Activated CD8-positive, alpha-beta T cell treated with anti-CD3 and anti-CD28 coated beads for 36 hours (primary cell): ENCODE data around the gene PARP16. TPM values are rescaled to one million over a fixed set of nuclear protein-coding genes. Genes with fewer than 3 reads are reported as not detected.
"Not testable (repeated sequence)": the region's sequence is repeated elsewhere in the genome, so short reads cannot be mapped to it uniquely, and the experiment has no call there.

Experiments
- ATAC-seq: fragments of 200-7000 bp; cut with Tn5 transposase; one replicate; pipeline ENCODE4 v1.10.0; 2021; ENCODE audit warnings: mild to moderate bottlenecking, moderate library complexity
- CTCF ChIA-PET: fragments of 350-600 bp; sonication (Branson Sonifier 250); formaldehyde crosslinking; loops from one replicate; lab custom pipeline; 2021; ENCODE audit warnings: antibody characterized with exemption; lab: Charles Lee
- POLR2A ChIA-PET: fragments of 350-600 bp; sonication (Branson Sonifier 250); formaldehyde crosslinking; loops from one replicate; lab custom pipeline; 2021; ENCODE audit warnings: antibody characterized with exemption; lab: Charles Lee
- DNase-seq: peaks from one replicate; pipeline ENCODE4 v3.0.0-alpha.2; 2020
- H3K27ac Mint-ChIP-seq: one replicate; pipeline ENCODE4 v1.8.0; 2021; ENCODE audit warnings: mild to moderate bottlenecking, mixed read lengths
- H3K27me3 Mint-ChIP-seq: one replicate; pipeline ENCODE4 v1.8.0; 2021; ENCODE audit warnings: mixed read lengths
- H3K36me3 Mint-ChIP-seq: one replicate; pipeline ENCODE4 v1.8.0; 2021; ENCODE audit warnings: low read depth, mixed read lengths
- H3K4me1 Mint-ChIP-seq: one replicate; pipeline ENCODE4 v1.8.0; 2021; ENCODE audit warnings: low read depth, mixed read lengths
- H3K4me3 Mint-ChIP-seq: one replicate; pipeline ENCODE4 v1.8.0; 2021; ENCODE audit warnings: mild to moderate bottlenecking, moderate library complexity, mixed read lengths
- H3K9me3 Mint-ChIP-seq: one replicate; pipeline ENCODE4 v1.8.0; 2021; ENCODE audit warnings: mixed read lengths
- CTCF ChIP-seq: fragments of 200-600 bp; IDR thresholded peaks from one replicate; pipeline ENCODE4 v1.8.0; 2022; ENCODE audit warnings: antibody characterized with exemption, mild to moderate bottlenecking
- intact Hi-C: fragments of 100-400 bp; cut with micrococcal nuclease; formaldehyde crosslinking; loops from one replicate; pipeline ENCODE4 v1.10.0; 2022
- total RNA-seq, 2 experiments: library from RNA; stranded (reverse); gene quantifications; one replicate each; pipeline ENCODE4 v1.2.3, GENCODE V29; 2021

PARP16 gene
- total RNA-seq, 2 experiments from 2014 or later, result 17.9 to 20.5 TPM

- TF ChIP-seq CTCF, result no peak
- ChIA-PET POLR2A (interaction anchor here (1.5 to 1.8 kb wide), 2 partner anchors 11 to 29 kb away, joined by 5 to 9 read pairs; partner anchors contain the start of genes PARP16 and RNU5B-1), CTCF (interaction anchor here (0.6 to 3.6 kb wide), 5 partner anchors 11 to 86 kb away, joined by 3 to 11 read pairs (median 3); partner anchors contain the start of genes CILP and PARP16)
- DNase-seq (peak; percentile 45), ATAC-seq (peak; percentile 72)
- H3K9me3 Mint-ChIP-seq, result no peaks in the 10 kb centered on the region
- H3K4me3 Mint-ChIP-seq, result peak overlapping the region; percentile 2
- H3K4me1 Mint-ChIP-seq, result peaks cover 32% of the 10 kb centered on the region
- peak overlapping the region; percentile 83 for H3K27ac Mint-ChIP-seq
- H3K36me3 Mint-ChIP-seq, result peaks cover 6% of the 10 kb centered on the region
- intact Hi-C loops, result no loop called here
- H3K27me3 Mint-ChIP-seq, result no peaks in the 10 kb centered on the region
These were observed 11.5 kb downstream of the PARP16 start for GRCh38 chr15:65275104-65275727.

GRCh38 chr15:65270811-65271545 lies 15.7 kb downstream of the PARP16 start:
- H3K27me3 Mint-ChIP-seq, H3K9me3 Mint-ChIP-seq, intact Hi-C loops, H3K27ac Mint-ChIP-seq, H3K36me3 Mint-ChIP-seq, H3K4me3 Mint-ChIP-seq: not testable (repeated sequence)
- ChIA-PET CTCF (interaction anchor here (0.7 to 3.6 kb wide), 18 partner anchors 8 to 151 kb away, joined by 3 to 19 read pairs (median 4); partner anchors contain the start of genes CILP, CLPX and PARP16), POLR2A (interaction anchor here (0.7 to 1.4 kb wide), 4 partner anchors 12 to 426 kb away, joined by 3 to 6 read pairs (median 4); partner anchors contain the start of genes PARP16 and RNU5B-1)
- peak; percentile 47 for DNase-seq
- peak; percentile 64 for ATAC-seq
- TF ChIP-seq CTCF, result peak; percentile 45
- peaks cover 14% of the 10 kb centered on the region for H3K4me1 Mint-ChIP-seq

GRCh38 chr15:65268411-65268810 lies 18.3 kb downstream of the PARP16 start:
- TF ChIP-seq CTCF, result no peak
- no peaks in the 10 kb centered on the region for H3K4me1 Mint-ChIP-seq
- ChIA-PET CTCF (interaction anchor here (1.0 kb wide), 1 partner anchor 18 kb away, joined by 7 read pairs; the partner anchor contains the start of gene PARP16), POLR2A (interaction anchor here (2.1 kb wide), 1 partner anchor 14 kb away, joined by 5 read pairs; no protein-coding TSS in a partner anchor)
- no peak for DNase-seq
- no peaks in the 10 kb centered on the region for H3K9me3 Mint-ChIP-seq
- H3K27me3 Mint-ChIP-seq, result no peaks in the 10 kb centered on the region
- H3K36me3 Mint-ChIP-seq, result peaks cover 6% of the 10 kb centered on the region
- no peak overlapping the region for H3K27ac Mint-ChIP-seq
- no peak for ATAC-seq
- no peak overlapping the region for H3K4me3 Mint-ChIP-seq
- intact Hi-C loops, result no loop called here

GRCh38 chr15:65266469-65266868 lies 20.2 kb downstream of the PARP16 start:
- peaks cover 18% of the 10 kb centered on the region for H3K36me3 Mint-ChIP-seq

More at GRCh38 chr15:65266469-65266868, 20.2 kb downstream of the PARP16 start:
- H3K4me1 Mint-ChIP-seq, result no peaks in the 10 kb centered on the region
- no peaks in the 10 kb centered on the region for H3K27me3 Mint-ChIP-seq
- CTCF ChIA-PET, result interaction anchor here (2.2 kb wide), 1 partner anchor 21 kb away, joined by 8 read pairs; the partner anchor contains the start of gene PARP16
- H3K4me3 Mint-ChIP-seq, result no peak overlapping the region
- H3K9me3 Mint-ChIP-seq, result no peaks in the 10 kb centered on the region
- TF ChIP-seq CTCF, result no peak
- intact Hi-C loops, result no loop called here
- DNase-seq, result no peak
- H3K27ac Mint-ChIP-seq, result no peak overlapping the region
- ATAC-seq, result no peak
- POLR2A ChIA-PET, result no interaction called here
